HG03460 (cell line): ENCODE measurements around the gene EIF2B2.

ENCODE experiments used
- ATAC-seq: cut with Tn5 transposase; IDR thresholded peaks from one replicate; pipeline ENCODE4 v1.9.1; 2021; ENCODE audit not compliant: unreplicated experiment

Gene EIF2B2

DNA sequence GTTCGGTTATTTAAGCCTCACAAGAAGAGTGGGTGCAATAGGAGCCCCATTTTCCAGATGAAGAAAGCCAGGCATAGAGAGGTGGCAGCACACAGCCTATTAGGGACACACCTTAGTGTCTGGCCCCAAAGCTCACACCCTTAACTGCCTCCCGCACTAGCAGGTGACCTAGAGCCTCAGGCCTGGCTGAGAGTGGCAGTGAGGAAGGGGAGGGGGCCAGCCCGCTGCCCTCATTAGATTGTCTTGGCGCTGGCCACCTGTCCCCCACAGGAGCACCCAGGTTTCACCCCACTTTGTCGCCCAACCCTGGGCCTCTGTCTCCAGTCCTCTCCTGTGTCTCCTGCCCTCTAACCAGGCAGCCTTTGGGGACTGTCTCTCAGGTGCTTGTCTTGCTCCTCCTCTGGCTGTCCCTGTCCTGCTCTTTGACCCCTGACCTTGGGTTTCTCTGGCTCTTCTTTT, 28.8 kb upstream of the EIF2B2 start:
- no peak for ATAC-seq

DNA sequence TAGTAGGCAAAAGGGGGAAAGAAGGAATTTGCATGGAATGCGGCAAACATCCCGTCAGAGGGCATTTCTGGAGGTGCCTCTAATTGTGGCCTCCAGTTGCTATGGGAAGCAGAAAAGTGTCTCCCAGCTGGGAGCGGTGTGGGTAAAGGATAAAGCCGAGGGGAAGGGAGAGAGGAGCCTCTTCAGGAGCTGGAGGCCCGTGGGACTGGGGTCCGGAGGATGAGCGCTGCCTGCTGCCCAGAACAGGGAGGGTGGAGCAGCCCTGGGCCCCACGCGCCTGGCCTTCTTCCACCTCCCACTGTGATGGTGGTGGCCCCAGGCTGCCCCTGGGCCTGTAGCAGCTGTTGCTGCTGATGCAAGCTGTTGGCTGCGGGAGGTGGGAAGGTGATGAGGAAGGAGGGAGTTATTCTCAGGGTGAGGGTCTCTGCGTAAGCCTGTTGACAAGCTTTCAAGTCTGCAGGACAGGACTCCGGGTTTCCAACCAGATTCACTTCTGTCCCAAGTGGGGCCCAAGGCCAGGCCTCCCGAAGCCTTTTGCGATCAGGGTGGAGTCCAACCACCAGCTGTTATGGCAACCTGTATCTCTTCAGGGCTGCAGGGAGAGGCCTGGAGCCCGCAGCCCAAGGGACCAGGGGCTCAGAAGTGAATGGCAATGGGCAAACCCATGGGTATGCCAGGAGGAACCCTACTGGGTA, 28.2 kb upstream of the EIF2B2 start:
- no peak for ATAC-seq

DNA sequence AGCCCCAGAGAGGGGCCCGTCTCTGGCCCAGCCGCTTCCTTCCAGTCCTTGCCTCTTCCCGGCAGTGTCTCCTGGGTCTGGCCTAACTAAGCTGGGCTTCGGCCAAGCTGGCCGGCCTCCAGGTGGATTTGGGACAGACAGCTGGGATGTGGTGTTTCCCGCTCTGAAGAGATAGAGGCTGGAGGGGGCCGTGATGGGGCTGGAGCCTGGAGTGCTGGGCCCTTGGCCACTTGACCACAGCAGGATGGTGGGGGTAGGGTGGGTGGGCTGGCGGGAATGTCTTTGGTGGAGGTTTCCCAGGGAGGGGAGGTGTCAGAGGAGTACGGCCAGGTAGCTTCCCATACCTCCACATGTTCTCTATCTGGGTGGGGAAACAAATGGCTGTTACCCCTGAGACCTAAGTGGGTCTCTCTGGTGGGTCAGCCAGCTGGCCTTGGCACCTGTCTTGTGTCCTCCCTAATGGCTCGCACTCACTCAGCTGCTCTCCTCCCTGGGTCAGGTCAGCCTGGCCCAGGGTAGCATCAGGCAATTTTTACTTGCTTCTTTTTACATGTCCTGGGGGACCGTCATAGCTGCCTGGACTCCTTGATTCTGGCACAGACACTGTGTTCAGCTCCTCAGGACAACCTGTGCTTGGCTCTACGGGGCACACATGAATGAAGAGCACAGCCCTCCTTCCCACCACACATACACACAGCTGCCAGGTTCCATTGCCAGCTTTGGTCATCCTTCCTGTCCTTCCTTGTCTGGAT, 27.5 kb upstream of the EIF2B2 start:
- no peak for ATAC-seq

DNA sequence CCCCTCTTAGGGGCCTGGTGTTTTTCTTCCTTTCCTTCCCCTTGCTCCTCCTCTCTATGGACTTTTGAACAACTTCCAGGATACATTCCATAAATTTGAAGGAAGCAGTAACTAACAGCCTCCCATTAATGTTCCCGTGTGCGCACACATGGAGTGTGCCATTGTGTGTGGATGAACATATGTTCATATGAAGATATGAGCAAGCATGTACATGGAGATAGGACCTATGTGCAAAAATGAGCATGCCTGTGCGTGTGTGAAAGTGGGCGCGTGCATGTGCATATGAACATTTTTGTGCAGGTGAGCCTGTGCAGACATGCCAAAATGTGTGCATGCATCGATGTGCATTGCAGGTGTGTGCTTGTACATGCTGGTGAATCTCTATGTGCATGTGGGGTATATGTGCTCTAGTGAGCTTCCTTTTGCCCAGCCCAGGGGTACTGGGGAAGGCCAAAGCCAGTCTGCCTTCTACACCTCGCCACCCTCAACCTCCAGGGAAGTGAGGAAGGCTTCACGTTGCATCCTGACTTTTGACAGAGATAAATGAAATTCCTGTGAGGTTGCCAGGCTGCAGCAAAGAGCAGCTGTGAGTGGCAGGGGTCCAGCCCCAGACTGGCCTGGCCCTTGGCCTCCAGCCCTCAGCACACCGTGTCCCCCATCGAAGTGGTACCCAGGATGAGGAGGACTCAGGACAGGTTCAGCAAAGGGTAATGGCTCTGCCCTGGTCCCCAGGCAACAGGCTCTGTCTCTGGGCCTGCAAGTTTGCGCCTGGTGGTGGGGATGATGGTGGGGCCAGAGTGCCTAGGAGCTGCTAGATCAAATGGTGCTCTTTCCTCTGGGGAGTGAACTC, 26.2 kb upstream of the EIF2B2 start:
- ATAC-seq: no peak

DNA sequence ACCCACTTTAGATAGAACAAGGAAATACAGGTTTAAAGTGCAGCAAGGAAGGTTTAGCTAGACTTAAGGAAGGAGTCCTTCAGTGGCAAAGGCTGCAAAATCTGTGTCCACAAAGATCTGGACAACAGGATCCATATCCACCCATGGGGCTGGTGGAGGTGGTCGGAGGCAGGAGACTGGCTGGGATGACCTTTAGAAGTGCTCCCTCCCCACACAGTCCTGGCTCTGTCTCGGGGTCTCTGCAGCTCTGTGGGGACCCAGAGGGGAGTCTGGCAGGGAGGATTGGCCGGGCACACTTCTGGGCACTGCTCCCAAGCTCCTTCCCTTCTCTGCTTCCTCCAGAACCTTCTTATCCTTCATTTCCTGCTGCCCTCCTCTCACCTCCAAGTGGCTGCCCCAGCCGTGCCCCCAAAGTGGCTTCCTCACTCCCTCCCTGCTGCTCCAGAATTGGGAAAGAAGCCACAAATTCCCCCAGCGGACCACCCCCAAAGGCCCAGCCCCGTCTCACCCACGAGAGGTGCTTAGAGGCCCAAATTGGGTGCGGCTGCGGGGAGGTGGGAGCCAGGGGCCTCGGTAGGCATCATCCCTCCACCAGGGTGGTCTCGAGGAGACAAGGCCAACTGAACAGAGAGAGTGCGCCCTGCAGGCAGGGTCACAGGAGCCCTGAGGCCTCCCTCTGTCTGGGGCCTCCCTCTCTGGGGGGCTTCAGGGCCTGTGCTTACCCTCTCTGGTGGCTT, 25.4 kb upstream of the EIF2B2 start:
- no peak for ATAC-seq

DNA sequence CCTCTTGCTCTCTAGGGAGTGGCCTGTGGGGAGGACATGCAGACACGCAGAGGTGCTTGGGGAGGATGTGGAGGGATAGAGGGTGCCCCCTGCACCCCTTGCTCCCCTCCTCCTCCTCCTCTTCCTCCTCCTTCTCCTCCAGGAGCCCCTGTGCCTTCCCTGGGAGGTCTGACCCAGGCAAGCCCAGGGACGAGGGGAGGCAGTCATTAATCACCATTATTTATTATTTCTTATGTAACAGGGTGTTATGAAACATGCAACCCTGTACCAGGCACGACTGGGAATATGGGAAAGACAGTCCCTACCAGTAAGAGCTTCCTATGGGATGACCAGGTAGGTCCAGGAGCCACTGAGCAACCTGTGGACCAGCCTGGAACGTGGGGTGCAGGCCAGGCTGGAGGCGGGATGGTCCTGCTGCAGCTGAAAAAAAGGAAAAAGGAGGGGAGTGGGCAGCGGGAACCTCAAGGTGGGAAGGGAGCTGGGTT, 24.8 kb upstream of the EIF2B2 start:
- ATAC-seq: no peak

DNA sequence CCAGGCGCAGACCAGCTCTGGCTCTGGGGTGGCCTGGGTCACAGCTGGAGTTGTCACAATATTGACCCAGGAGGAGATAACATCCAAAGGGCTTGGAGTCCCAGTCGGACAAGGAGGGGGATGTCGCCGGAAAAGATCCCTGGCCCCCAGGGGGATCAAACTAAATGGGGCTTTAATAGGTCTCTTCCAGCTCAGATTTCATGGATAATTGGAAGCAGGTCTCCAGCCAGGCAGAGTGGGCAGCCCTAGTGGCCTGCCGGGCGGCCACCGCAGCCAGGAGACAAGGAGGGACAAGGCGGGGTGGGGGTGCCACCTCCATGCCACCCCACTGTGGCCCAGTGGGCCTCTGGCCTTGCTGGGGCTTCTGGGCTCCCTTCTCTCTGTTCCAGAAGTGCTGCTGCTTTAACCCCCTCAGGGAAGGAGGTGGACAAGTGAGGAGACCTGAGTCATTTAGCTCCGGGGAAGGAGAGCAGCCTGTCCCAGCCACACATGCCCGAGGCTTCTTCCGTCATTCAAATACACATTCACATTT, 24.2 kb upstream of the EIF2B2 start:
- ATAC-seq: no peak

DNA sequence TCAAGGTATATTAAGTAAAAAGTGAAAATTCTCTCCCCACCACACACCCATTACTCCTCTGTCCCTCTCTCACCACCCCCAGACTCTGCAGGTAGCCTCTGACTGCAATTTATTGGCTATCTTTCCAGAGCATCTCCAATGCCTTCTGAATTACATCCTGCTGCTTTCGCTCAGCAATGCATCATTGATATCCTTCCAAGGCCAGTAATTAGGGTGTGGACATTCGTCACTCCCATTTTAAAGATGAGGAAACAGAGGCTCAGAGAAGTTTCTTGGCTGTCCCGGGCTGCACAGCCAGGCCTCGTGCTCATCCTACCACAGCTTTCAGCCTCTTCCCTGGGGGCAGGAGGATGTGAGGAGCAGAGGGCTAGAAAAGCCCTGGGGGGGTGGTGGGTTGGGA, 23.7 kb upstream of the EIF2B2 start:
- no peak for ATAC-seq

DNA sequence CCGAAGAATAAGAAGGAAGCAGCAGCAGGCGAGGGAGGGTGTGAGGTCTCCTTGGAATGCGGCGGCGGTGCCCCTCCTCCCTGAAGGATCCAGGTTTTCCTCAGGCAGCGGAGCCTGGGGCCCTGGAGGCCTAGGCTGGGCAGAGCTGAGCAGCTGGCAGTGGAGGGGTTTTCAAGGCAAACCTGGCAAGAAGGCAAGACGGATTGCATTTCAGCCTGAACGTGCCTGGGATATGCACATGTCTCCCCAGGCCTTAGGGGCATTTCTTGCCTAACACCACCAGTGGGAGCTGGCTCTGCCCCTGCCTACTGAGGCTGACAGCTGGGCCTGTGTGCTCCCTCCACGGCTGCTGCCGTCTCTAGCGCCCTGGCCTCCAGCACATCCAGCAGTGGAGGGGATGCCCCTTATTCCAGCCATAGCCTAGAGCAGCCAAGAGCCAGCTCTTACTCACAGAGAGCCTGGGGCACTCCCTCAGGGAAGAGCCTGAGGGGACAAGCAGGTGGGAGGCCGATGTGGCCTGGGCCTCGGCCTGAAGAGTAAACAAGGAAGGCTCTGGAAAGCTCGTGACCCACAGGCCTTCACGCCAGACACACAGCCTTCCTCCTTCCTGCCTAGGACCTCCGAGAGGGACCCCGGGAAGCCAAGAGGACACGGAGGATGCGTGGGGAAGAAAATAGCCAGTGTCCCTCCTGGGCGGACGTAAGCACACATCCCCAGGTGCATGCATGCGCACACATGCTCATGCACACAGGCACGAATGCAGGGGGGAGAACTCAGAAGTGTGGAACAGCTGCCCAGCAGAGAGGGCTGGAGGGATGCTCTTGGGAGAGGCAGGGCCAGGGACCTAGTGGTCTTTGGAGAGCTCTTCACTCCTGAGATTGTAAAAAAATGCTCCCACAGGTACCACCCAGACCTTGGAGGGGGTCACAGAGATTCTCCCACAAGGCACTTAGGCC, 23.0 kb upstream of the EIF2B2 start:
- no peak for ATAC-seq

DNA sequence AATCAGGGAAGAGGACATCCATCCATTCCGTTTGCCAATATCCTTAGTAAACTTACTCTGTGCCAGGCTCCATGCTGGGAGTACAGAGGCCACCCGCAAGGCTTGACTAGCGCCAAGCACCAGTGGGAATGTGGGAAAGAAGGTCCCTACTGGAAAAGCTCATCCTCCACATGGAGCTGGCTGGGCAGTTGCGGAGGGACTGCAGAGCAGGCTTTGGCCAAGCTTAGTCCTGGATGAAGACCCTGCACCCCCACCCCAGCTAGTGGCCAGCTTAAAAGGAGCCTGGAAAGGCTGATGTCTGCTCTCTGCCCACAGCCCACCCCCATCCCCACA, 22.4 kb upstream of the EIF2B2 start:
- ATAC-seq: no peak

DNA sequence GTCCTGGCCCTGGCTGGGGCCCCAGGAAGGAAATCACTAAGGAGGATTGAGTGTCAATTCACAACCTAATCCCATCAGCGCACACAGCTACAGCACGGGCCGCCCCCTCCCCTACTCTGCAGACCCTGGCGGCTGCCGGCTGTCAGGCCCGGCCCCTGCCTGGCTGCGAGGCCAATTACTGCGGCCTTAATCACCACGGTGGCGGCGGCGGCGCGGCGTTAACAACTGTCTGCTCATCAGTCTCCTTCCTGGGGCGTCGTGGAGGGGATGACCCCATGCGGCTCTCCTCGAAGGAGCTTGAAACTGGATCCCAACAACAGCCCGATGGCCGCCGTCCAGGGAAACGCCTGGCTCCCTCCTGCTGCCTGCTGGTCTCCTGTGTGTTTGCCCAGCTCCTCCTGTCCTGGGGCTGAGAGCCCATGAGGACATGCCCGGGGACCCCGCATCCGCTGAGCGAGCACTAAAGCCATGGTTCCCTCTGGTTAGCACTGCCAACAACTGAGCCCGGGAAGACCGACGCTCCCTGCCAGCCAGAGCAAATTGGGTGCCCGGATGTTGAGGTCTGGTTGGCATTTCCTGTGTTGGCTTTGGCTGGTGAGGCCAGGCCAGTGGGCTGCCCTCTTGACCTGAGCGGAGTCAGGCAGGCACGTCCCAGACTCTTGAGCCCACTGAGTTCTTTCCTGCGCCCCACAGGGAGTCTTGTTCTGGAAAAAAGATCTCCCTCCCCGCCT, 21.8 kb upstream of the EIF2B2 start:
- no peak for ATAC-seq

DNA sequence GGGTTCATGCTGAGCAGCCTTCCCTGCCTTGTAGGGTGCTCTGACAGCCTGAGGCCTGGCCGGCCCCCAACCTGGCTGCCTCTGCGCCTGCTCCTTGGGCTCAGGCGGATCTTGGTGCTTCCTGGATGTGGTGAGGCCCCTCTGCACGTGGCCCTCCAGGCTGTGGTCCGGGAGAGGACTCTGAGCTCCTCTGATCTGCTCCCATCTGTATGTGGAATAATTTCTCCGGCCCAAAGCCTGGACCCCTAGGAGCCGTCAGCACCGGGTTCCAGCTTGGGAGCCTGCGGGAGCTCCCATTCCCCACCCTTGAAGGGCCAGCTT, 21.3 kb upstream of the EIF2B2 start:
- no peak for ATAC-seq

DNA sequence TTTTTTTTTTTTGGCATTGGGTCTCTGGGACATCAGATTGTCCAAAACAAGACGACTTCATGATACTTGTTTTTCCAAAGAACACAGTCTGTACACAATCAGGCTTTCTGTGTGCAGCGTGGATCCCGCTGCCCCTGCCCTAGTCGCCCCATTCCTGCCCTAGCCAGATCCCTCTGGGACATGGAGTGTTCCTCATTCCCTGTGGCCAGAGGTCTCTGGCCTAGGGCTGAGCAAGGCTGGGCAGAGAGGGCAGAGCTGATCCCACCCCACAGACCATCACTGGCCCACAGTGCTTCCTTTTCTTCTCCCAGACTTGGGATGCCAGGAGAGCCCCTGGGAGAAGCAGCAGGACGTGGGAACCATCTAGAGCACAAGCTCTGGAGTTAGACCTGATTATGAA, 20.9 kb upstream of the EIF2B2 start:
- ATAC-seq: no peak

DNA sequence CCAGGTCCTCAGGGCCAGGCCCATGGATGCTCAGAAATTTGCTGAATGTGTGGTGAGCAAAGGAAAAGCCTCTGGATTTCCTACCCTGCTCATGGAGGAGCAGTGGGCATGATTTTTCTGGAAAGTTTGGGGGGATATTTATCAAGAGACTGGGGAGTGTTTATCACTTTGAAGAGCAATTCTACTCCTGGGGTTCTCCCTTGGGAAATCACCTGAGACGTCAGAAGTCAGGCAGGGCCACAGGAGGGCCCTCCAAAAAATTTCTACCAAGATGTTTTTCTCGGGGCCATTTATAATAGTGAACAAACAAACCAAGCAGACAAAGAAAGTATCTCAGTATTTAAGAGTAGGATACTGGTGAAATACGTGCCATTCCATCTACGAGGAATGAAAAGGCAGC, 20.1 kb upstream of the EIF2B2 start:
- no peak for ATAC-seq

DNA sequence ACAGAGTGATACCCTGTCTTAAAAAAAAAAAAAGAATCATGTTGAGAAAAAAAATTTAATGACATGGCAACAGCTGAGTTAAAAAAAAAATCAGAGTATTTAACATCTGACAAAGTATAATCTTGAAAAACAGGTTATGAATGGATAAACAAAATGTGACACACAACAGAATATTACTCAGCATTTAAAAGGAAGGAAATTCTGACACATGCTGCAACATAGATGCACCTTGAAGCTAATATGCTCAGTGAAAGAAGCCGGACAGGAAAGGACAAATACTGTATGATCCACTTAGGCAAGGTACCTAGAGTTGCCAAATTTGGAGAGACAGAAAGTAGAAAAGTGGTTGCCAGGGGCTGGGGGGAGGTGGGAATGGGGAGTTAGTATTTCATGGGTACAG, 19.4 kb upstream of the EIF2B2 start:
- ATAC-seq: no peak

DNA sequence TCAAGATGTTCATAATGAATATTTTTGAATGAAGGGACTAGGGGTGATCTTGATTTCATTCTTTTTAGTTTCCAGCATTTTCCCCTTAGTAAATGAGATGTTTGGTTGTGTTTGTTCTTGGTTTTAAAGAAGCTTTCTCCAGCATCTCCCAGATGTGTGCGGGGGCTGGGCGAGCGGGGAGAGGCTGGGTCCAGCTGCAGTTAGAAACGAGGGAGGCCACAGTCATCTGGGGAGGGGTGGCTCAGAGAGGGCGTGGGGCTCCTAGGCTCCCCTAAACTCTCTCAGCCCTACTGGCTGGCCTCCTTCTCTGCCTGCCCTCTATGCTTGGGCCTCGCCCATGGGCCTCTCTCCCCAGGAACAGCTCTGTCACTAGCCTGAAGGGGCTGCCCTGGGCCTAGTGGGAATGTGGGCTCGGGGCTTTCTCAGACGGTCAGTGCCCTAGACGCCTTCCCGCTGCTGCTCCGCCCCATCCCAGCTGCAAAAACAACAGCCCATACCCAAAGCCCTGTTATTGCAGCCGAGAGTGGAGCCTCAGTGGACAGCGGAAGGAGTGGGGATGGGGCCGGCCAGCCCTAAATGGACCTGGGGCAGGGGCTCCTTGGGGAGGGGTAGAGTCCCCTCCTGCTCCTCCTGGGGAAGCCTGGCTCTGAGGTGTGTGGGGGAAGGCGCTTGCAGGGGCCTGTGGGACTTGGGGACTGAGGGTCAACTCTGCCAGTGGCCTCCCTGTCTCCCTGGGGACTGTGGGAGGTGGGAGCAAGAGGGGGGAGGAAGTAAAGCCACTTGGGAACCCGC, 18.3 kb upstream of the EIF2B2 start:
- ATAC-seq: no peak

DNA sequence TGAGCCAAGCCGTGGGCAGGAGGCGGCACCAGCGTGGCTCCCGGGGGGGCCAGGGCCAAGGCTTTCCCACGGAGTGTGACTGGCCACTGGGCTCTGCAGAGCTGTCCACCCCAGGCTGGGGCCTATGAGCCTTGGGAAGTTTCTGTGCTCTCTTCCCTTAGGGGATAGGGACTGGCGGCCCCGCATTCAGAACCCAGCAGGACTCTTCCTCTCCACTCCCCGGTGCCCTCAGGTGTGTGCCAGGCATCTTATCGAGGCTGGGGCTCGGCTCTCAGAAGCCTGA, 17.8 kb upstream of the EIF2B2 start:
- no peak for ATAC-seq

DNA sequence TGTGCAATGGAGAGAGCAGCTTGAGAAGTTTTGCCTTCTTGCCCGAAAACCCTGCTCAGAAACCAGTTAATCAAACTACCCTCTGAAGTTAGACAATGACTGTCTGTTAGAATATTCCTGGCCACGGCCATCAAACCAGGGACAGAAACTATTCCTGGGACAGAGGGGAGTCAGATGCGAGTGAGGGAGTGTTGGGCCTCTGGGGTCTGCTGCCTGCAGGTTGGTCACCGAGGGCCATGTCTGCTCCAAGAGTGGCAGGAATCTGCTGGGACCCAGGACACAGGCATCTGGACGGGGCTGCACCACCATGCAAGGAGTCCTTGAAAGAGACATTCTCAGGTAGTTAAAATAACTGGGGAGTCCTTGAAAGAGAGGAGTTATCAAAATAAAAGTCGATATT, 16.9 kb upstream of the EIF2B2 start:
- no peak for ATAC-seq

DNA sequence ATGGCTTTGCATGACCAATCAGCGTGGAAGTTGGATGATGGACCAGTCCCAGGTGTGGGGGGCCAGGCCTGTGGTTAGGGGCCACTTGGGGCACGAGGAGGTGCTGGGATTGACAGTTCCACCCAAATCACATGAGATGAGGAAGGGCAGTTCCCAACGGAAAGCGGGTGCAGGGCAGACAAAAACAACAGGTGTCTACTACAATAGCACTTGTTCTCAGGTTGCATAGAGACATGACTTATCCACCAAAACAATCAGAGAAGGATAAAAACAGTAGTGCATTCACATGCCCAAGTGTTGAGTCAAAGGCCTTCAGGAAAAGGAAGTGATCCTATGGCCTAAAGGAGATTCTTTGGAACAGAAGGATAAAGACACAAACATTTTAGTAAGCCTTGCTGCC, 14.6 kb upstream of the EIF2B2 start:
- no peak for ATAC-seq
